Panc1 (cell line): ENCODE results near the gene ZNF32. TPM values are rescaled to one million over a fixed set of nuclear protein-coding genes. Genes with fewer than 3 reads are reported as not detected.

ENCODE experiments used
- ATAC-seq: fragments of 200-7000 bp; cut with Tn5 transposase; 2 replicates; pipeline ENCODE4 v1.9.1; 2020; ENCODE audit warnings: mild to moderate bottlenecking, moderate library complexity
- BruUV-seq: library from RNA; stranded (reverse); fragments of 400-500 nt; replicated peaks from 2 replicates; lab custom pipeline; 2021; lab: Mats Ljungman, UMichigan
- CTCF ChIA-PET: fragments of 300-600 bp; sonication (Branson Sonifier 250); formaldehyde crosslinking; loops from one replicate; lab custom pipeline; 2022; ENCODE audit warnings: antibody characterized with exemption; lab: Charles Lee
- POLR2A ChIA-PET: fragments of 300-600 bp; sonication (Branson Sonifier 250); formaldehyde crosslinking; loops from one replicate; lab custom pipeline; 2022; ENCODE audit warnings: antibody characterized with exemption; lab: Charles Lee
- DNase-seq: peaks from one replicate; pipeline ENCODE4 v3.0.0-alpha.2; 2010; ENCODE audit warnings: low read depth, low spot score
- H3K27ac ChIP-seq: 2 replicates; pipeline ENCODE4 v1.5.1; 2011; ENCODE audit warnings: mild to moderate bottlenecking, low read length, inconsistent platforms
- H3K27me3 ChIP-seq: fragments of 200-500 bp; sonication (Bioruptor generic); 2 replicates; pipeline ENCODE4 v1.6.0; 2014; ENCODE audit warnings: low read length, inconsistent platforms; ENCODE audit not compliant: control insufficient read depth, insufficient read depth
- H3K36me3 ChIP-seq: fragments of 200-500 bp; sonication (Bioruptor generic); 2 replicates; pipeline ENCODE4 v1.5.1; 2014; ENCODE audit warnings: inconsistent platforms, mild to moderate bottlenecking, low read length, moderate library complexity; ENCODE audit not compliant: control insufficient read depth, insufficient read depth
- H3K4me1 ChIP-seq: 2 replicates; pipeline ENCODE4 v1.5.1; 2011; ENCODE audit warnings: inconsistent platforms, mild to moderate bottlenecking, low read length, moderate library complexity; ENCODE audit not compliant: control insufficient read depth, insufficient read depth
- H3K4me3 ChIP-seq, 2 experiments: 2 replicates each; pipeline ENCODE4 v1.5.1; 2011 to 2012; ENCODE audit warnings: low read depth in 2 of 2, low read length in 2 of 2, mild to moderate bottlenecking in 2 of 2, inconsistent platforms in 1 of 2, moderate library complexity in 1 of 2
- H3K9me3 ChIP-seq: fragments of 200-500 bp; sonication (Bioruptor generic); 2 replicates; pipeline ENCODE4 v1.5.1; 2014; ENCODE audit warnings: low read depth, mild to moderate bottlenecking, inconsistent platforms, low read length, moderate library complexity; ENCODE audit not compliant: control insufficient read depth, insufficient read depth
- CTCF ChIP-seq: fragments of 450-650 bp; IDR thresholded peaks from 2 replicates; pipeline ENCODE4 v1.5.1; 2017; ENCODE audit warnings: mild to moderate bottlenecking
- POLR2AphosphoS5 ChIP-seq: IDR thresholded peaks from 2 replicates; pipeline ENCODE4 v1.6.1; 2012; ENCODE audit warnings: mild to moderate bottlenecking, low read depth, low read length, moderate library complexity
- REST ChIP-seq, 2 experiments: IDR thresholded peaks; 2 replicates each; pipeline ENCODE4 v1.6.1; 2011 to 2012; ENCODE audit warnings: low read depth in 2 of 2, control low read depth in 1 of 2, low read length in 1 of 2, mild to moderate bottlenecking in 1 of 2, moderate library complexity in 1 of 2; ENCODE audit not compliant: insufficient read depth in 1 of 2
- SIN3A ChIP-seq: IDR thresholded peaks from 2 replicates; pipeline ENCODE4 v1.6.1; 2012; ENCODE audit warnings: low read depth, mild to moderate bottlenecking, low read length, moderate library complexity, borderline replicate concordance; ENCODE audit not compliant: insufficient read depth
- TCF7L2 ChIP-seq: IDR thresholded peaks from 2 replicates; pipeline ENCODE4 v1.6.1; 2011; ENCODE audit warnings: mild to moderate bottlenecking, low read depth, low read length, inconsistent platforms
- in situ Hi-C: cut with HindIII; loops from 2 replicates; pipeline ENCODE4 v1.10.0; 2016; ENCODE audit warnings: low sequenced_read_pairs, low pct_unique_long_range_greater_than_20kb
- intact Hi-C: fragments of 100-400 bp; cut with micrococcal nuclease; formaldehyde crosslinking; loops from one replicate; pipeline ENCODE4 v1.10.0; 2022; ENCODE audit not compliant: unreplicated experiment
- total RNA-seq: library from RNA; stranded (reverse); gene quantifications from one replicate; pipeline ENCODE4 v1.2.1, GENCODE V29; 2021; ENCODE audit not compliant: unreplicated experiment

The ZNF32 gene
- total RNA-seq, 1 experiment from 2014 or later = 35.6 TPM

- H3K36me3 ChIP-seq = no peaks in the 10 kb centered on the region
- in situ Hi-C loops = no loop called here
- no peaks in the 10 kb centered on the region for H3K4me1 ChIP-seq
- H3K27me3 ChIP-seq = peaks cover 7% of the 10 kb centered on the region
- no TSS peak for BruUV-seq
- POLR2A ChIA-PET = interaction anchor here (0.7 kb wide), 1 partner anchor 159 kb away, joined by 3 read pairs; no protein-coding TSS in a partner anchor
- DNase-seq (no peak), ATAC-seq (no peak)
- no peak overlapping the region for H3K4me3 ChIP-seq
- no peaks in the 10 kb centered on the region for H3K9me3 ChIP-seq
- CTCF ChIA-PET = interaction anchor here (0.6 kb wide), 1 partner anchor 208 kb away, joined by 4 read pairs; no protein-coding TSS in a partner anchor
- no peak for TF ChIP-seq CTCF
- intact Hi-C loops = loop anchor here (5.0 to 10.0 kb wide), 2 partner anchors 91 to 619 kb away; no protein-coding TSS in a partner anchor
- no peak overlapping the region for H3K27ac ChIP-seq
Measured at GRCh38 chr10:43693602-43694001, 44.9 kb upstream of the ZNF32 start.

GRCh38 chr10:43692051-43692825, 43.6 kb upstream of the ZNF32 start:
- H3K4me3 ChIP-seq = no peak overlapping the region
- intact Hi-C loops (loop anchor here (5.0 to 10.0 kb wide), 2 partner anchors 93 to 620 kb away; no protein-coding TSS in a partner anchor), in situ Hi-C loops (no loop called here)
- no TSS peak for BruUV-seq
- H3K9me3 ChIP-seq = no peaks in the 10 kb centered on the region
- no peaks in the 10 kb centered on the region for H3K4me1 ChIP-seq
- H3K27ac ChIP-seq = no peak overlapping the region
- TF ChIP-seq SIN3A = no peak
- TF ChIP-seq CTCF = no peak
- TF ChIP-seq TCF7L2 = no peak
- no peak for TF ChIP-seq REST (IDR thresholded peaks at IDR 0.05; ENCODE audit: insufficient read depth in 1 of 2, low read depth in 2 of 2, low read length in 1 of 2)
- TF ChIP-seq POLR2AphosphoS5 = no peak
- ChIA-PET CTCF (interaction anchor here (0.6 to 1.6 kb wide), 2 partner anchors 9 to 209 kb away, joined by 3 to 4 read pairs; no protein-coding TSS in a partner anchor), POLR2A (no interaction called here)
- H3K27me3 ChIP-seq = peaks cover 5% of the 10 kb centered on the region
- ATAC-seq = no peak
- no peak for DNase-seq
- H3K36me3 ChIP-seq = no peaks in the 10 kb centered on the region
